Mesenchymal stem cell (in vitro differentiated cells and primary cell): ENCODE data around the gene ARL8B.

Experiments
- DNase-seq: peaks from one replicate; pipeline ENCODE4 v3.0.0-alpha.2; 2013
- H2AFZ ChIP-seq: one replicate; pipeline ENCODE4 v1.6.1; 2013; ENCODE audit warnings: low read depth, mild to moderate bottlenecking, control low read depth, inconsistent platforms, low read length, moderate library complexity
- H2AK5ac ChIP-seq: 2 replicates; pipeline ENCODE4 v1.6.1; 2013; ENCODE audit warnings: low read length, moderate library complexity, mild to moderate bottlenecking, inconsistent platforms; ENCODE audit not compliant: severe bottlenecking
- H2BK120ac ChIP-seq: one replicate; pipeline ENCODE4 v1.6.1; 2013; ENCODE audit warnings: low read depth, mild to moderate bottlenecking, inconsistent platforms, low read length, moderate library complexity
- H2BK12ac ChIP-seq, 2 experiments: one replicate each; pipeline ENCODE4 v1.6.1; 2013; ENCODE audit warnings: inconsistent platforms in 2 of 2, low read length in 2 of 2, mild to moderate bottlenecking in 2 of 2, moderate library complexity in 2 of 2, control low read depth in 1 of 2
- H2BK15ac ChIP-seq: one replicate; pipeline ENCODE4 v1.6.1; 2013; ENCODE audit warnings: mild to moderate bottlenecking, low read depth, inconsistent platforms; ENCODE audit not compliant: poor library complexity, severe bottlenecking
- H2BK5ac ChIP-seq: 2 replicates; pipeline ENCODE4 v1.6.1; 2013; ENCODE audit warnings: low read depth, mild to moderate bottlenecking, low read length, control low read depth, inconsistent platforms; ENCODE audit not compliant: poor library complexity, severe bottlenecking
- H3K14ac ChIP-seq, 2 experiments: one replicate each; pipeline ENCODE4 v1.6.1; 2013; ENCODE audit warnings: inconsistent platforms in 2 of 2, low read length in 2 of 2, control low read depth in 1 of 2, mild to moderate bottlenecking in 1 of 2, moderate library complexity in 1 of 2
- H3K18ac ChIP-seq, 2 experiments: one replicate each; pipeline ENCODE4 v1.6.1; 2013; ENCODE audit warnings: inconsistent platforms in 2 of 2, low read length in 2 of 2, control low read depth in 1 of 2, low read depth in 1 of 2, mild to moderate bottlenecking in 1 of 2
- H3K23ac ChIP-seq, 2 experiments: one replicate each; pipeline ENCODE4 v1.6.1; 2013; ENCODE audit warnings: inconsistent platforms in 2 of 2, low read length in 2 of 2, mild to moderate bottlenecking in 2 of 2, moderate library complexity in 2 of 2, control low read depth in 1 of 2
- H3K27ac ChIP-seq: 2 replicates; pipeline ENCODE4 v1.5.1; 2013; ENCODE audit warnings: mild to moderate bottlenecking, moderate library complexity, low read length, control low read depth, inconsistent platforms; ENCODE audit not compliant: poor library complexity, severe bottlenecking
- H3K27me3 ChIP-seq, 2 experiments: 2 replicates each; pipeline versions ENCODE4 v1.6.1 to v1.7.0; 2013; ENCODE audit warnings: low read length in 2 of 2, mild to moderate bottlenecking in 2 of 2, moderate library complexity in 2 of 2, control low read depth in 1 of 2, inconsistent platforms in 1 of 2; ENCODE audit not compliant: control insufficient read depth in 1 of 2, insufficient read depth in 1 of 2
- H3K36me3 ChIP-seq, 2 experiments: 2 replicates each; pipeline versions ENCODE4 v1.6.1 to v1.7.0; 2013; ENCODE audit warnings: low read length in 2 of 2, control low read depth in 1 of 2, inconsistent platforms in 1 of 2, low read depth in 1 of 2, mild to moderate bottlenecking in 1 of 2; ENCODE audit not compliant: insufficient read depth in 2 of 2, control insufficient read depth in 1 of 2
- H3K4ac ChIP-seq, 2 experiments: one replicate each; pipeline ENCODE4 v1.6.1; 2013; ENCODE audit warnings: inconsistent platforms in 2 of 2, low read length in 2 of 2, mild to moderate bottlenecking in 2 of 2, moderate library complexity in 2 of 2, control low read depth in 1 of 2, low read depth in 1 of 2
- H3K4me1 ChIP-seq: 2 replicates; pipeline ENCODE4 v1.6.1; 2013; ENCODE audit warnings: low read depth, low read length, control low read depth; ENCODE audit not compliant: control insufficient read depth, insufficient read depth
- H3K4me2 ChIP-seq: 2 replicates; pipeline ENCODE4 v1.6.1; 2013; ENCODE audit warnings: low read length, mild to moderate bottlenecking, inconsistent platforms; ENCODE audit not compliant: poor library complexity, severe bottlenecking
- H3K4me3 ChIP-seq, 2 experiments: 2 replicates each; pipeline versions ENCODE4 v1.5.1 to v1.7.0; 2013; ENCODE audit warnings: low read length in 2 of 2, mild to moderate bottlenecking in 2 of 2, control low read depth in 1 of 2, low read depth in 1 of 2; ENCODE audit not compliant: insufficient read depth in 1 of 2
- H3K79me1 ChIP-seq: replicated peaks from 2 replicates; pipeline ENCODE4 v1.6.1; 2013; ENCODE audit warnings: mild to moderate bottlenecking, control low read depth, low read length, inconsistent platforms; ENCODE audit not compliant: poor library complexity, severe bottlenecking
- H3K9ac ChIP-seq: 2 replicates; pipeline ENCODE4 v1.7.0; 2013; ENCODE audit warnings: mild to moderate bottlenecking, low read length, moderate library complexity
- H3K9me3 ChIP-seq: 2 replicates; pipeline ENCODE4 v1.7.0; 2013; ENCODE audit warnings: mild to moderate bottlenecking, low read length; ENCODE audit not compliant: control insufficient read depth
- H4K8ac ChIP-seq: one replicate; pipeline ENCODE4 v1.6.1; 2013; ENCODE audit warnings: inconsistent platforms, mild to moderate bottlenecking, low read length, moderate library complexity
- H4K91ac ChIP-seq: one replicate; pipeline ENCODE4 v1.6.1; 2013; ENCODE audit warnings: mild to moderate bottlenecking, low read length, inconsistent platforms
- WGBS: methylation state at CpG from one replicate; pipeline ENCODE4 v1.1.7; 2013; ENCODE audit warnings: mixed read lengths; 5-methylcytosine and 5-hydroxymethylcytosine counted together

ARL8B gene

DNA sequence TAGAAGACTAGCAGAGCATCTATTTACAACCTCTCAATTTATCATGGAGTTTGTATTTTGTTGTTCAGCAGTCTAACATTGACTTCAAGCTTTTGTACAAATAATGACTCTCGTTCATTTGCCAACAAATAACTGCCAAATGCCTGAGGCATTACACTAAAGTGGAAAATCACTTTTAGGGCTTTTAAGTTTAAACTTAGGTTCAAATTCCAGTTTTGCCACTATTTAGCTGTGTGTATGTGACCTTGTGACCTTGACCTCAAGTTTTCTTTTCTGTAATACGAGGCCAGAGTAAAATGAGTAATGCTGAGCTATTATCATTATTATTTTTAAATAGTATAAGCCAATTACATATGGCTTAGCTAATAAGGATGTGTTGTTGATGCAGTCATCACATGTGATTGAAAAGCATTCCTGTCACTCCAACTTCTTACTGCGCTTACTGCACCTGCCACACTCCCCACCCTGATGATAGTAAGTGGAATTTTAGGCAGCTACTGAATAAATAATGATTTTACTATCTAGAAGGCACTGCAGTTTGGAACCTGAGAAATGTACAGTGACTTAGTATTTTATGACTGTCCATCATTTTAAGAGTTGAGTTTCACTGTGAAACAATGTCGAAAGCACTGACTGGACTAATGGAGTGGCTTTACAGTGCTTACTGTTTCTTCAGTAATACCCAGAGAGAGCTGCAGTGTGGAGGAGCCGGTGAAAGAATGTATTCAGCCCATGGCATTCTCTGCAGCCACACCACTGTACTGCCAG, 16.3 kb downstream of the ARL8B start:
- H3K14ac ChIP-seq: no peak overlapping the region
- H3K9me3 ChIP-seq: no peaks in the 10 kb centered on the region
- 97% methylated on average over 2 of the region's 5 CpGs for WGBS
- no peak overlapping the region for H2BK120ac ChIP-seq
- no peak overlapping the region for H2BK12ac ChIP-seq
- H3K79me1 ChIP-seq: peaks cover 11% of the 10 kb centered on the region
- H2BK15ac ChIP-seq: no peak overlapping the region
- no peak overlapping the region for H4K91ac ChIP-seq
- H3K4ac ChIP-seq: no peak overlapping the region
- no peak overlapping the region for H2AK5ac ChIP-seq
- no peaks in the 10 kb centered on the region for H3K27me3 ChIP-seq
- H2BK5ac ChIP-seq: no peak overlapping the region
- no peak overlapping the region for H3K27ac ChIP-seq
- H3K9ac ChIP-seq: peak overlapping the region; percentile 37
- DNase-seq: peak; percentile 55
- H2AFZ ChIP-seq: no peak overlapping the region
- no peak overlapping the region for H3K4me3 ChIP-seq
- peaks cover 6% of the 10 kb centered on the region for H3K4me1 ChIP-seq
- H3K4me2 ChIP-seq: no peak overlapping the region
- peaks cover 0 to 5% of the 10 kb centered on the region in 2 experiments for H3K36me3 ChIP-seq
- no peak overlapping the region for H3K18ac ChIP-seq
- H4K8ac ChIP-seq: no peak overlapping the region
- no peak overlapping the region for H3K23ac ChIP-seq

DNA sequence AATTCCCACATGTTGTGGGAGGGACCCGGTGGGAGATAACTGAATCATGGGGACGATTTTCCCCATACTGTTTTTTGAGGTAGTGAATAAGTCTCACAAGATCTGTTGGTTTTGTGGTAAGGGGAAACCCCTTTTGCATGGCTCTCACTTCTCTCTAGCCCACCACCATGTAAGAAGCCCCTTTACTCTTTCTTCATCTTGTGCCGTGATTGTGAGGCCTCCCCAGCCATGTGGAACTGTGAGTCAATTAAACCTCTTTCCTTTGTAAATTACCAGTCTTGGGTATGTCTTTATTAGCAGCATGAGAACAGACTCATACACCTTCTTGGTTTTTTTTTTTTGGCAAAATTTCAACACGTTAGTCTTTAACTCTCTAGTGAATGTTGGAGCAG, 18.1 kb downstream of the ARL8B start:
- Histone ChIP-seq H2BK5ac (no peak overlapping the region), H2BK12ac (no peak overlapping the region), H3K23ac (no peak overlapping the region), H3K18ac (no peak overlapping the region), H2AFZ (no peak overlapping the region), H2BK15ac (no peak overlapping the region), H3K27ac (no peak overlapping the region), H4K8ac (no peak overlapping the region), H3K4ac (no peak overlapping the region), H3K4me3 (peak overlapping the region in 1 of 2 experiments; percentile 58), H4K91ac (no peak overlapping the region), H3K9me3 (peaks cover 4% of the 10 kb centered on the region), H3K27me3 (no peaks in the 10 kb centered on the region), H3K14ac (no peak overlapping the region), H3K9ac (peak overlapping the region; percentile 39), H3K4me2 (no peak overlapping the region), H3K4me1 (peaks cover 3% of the 10 kb centered on the region), H2AK5ac (no peak overlapping the region), H3K79me1 (peaks cover 12% of the 10 kb centered on the region), H3K36me3 (peaks cover 0 to 5% of the 10 kb centered on the region in 2 experiments), H2BK120ac (no peak overlapping the region)
- 100% methylated on average over 2 of the region's 4 CpGs for WGBS
- no peak for DNase-seq

DNA sequence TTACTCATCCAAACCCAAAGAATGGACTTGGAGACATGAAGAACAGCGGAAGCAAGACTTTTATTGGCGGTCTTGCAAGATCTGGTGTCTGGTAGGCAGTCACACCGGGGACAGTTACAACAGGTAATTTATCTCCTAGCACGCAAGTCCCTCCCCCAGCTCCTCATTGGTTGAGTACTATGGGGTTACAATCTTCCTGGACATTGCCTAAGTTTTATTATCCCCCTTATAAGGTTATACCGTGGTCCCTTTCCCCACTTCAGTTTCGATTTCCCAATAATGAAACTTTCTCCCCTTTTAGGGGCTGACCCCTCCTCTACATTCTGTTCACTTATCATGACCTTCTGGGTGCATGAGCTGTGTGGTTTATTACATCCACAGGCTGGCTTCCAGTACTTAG, 18.7 kb downstream of the ARL8B start:
- WGBS: 99% methylated on average over 6 of the region's 6 CpGs
- H3K4me2 ChIP-seq: no peak overlapping the region
- no peak overlapping the region for H2AFZ ChIP-seq
- no peaks in the 10 kb centered on the region for H3K27me3 ChIP-seq
- H2BK120ac ChIP-seq: no peak overlapping the region
- no peak overlapping the region for H2AK5ac ChIP-seq
- H2BK5ac ChIP-seq: no peak overlapping the region
- DNase-seq: no peak
- no peak overlapping the region for H3K23ac ChIP-seq
- H3K9me3 ChIP-seq: peaks cover 4% of the 10 kb centered on the region
- no peak overlapping the region for H3K4ac ChIP-seq
- no peak overlapping the region for H3K14ac ChIP-seq
- H3K4me1 ChIP-seq: peaks cover 3% of the 10 kb centered on the region
- no peak overlapping the region for H3K9ac ChIP-seq
- H3K79me1 ChIP-seq: peaks cover 14% of the 10 kb centered on the region
- H3K4me3 ChIP-seq: no peak overlapping the region
- peaks cover 0 to 6% of the 10 kb centered on the region in 2 experiments for H3K36me3 ChIP-seq
- no peak overlapping the region for H3K18ac ChIP-seq
- H2BK15ac ChIP-seq: no peak overlapping the region
- no peak overlapping the region for H4K91ac ChIP-seq
- H2BK12ac ChIP-seq: no peak overlapping the region
- H4K8ac ChIP-seq: no peak overlapping the region
- no peak overlapping the region for H3K27ac ChIP-seq

DNA sequence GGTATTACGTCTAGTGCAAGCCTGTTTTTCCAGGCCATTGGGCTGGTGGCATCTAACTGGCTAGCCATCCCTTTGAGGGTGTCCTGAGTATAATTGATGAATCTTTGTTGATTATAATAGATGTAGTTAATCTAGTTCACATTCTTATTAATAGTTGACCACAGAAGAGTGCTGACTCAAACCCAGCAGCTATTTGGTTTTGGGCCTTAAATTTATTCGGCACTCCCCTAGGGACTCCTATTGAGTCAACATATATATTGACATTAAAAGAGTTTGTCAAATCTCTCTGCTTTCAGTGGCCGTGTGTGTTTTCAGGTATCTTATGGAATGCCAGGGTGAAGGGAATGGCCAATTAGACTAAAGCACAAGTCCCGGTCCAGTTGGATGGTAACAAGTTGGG, 19.7 kb downstream of the ARL8B start:
- Histone ChIP-seq H2AFZ (no peak overlapping the region), H3K79me1 (peaks cover 18% of the 10 kb centered on the region), H2AK5ac (no peak overlapping the region), H2BK15ac (no peak overlapping the region), H2BK12ac (no peak overlapping the region), H3K4me3 (no peak overlapping the region), H3K27ac (no peak overlapping the region), H3K36me3 (peaks cover 0 to 9% of the 10 kb centered on the region in 2 experiments), H4K91ac (no peak overlapping the region), H3K23ac (no peak overlapping the region), H4K8ac (no peak overlapping the region), H2BK120ac (no peak overlapping the region), H3K4me2 (no peak overlapping the region), H3K4me1 (peaks cover 3% of the 10 kb centered on the region), H3K4ac (no peak overlapping the region), H3K18ac (no peak overlapping the region), H3K9ac (no peak overlapping the region), H3K14ac (no peak overlapping the region), H3K27me3 (no peaks in the 10 kb centered on the region), H2BK5ac (no peak overlapping the region), H3K9me3 (peaks cover 4% of the 10 kb centered on the region)
- DNase-seq: no peak
- WGBS: 99% methylated on average over 3 of the region's 4 CpGs
